ENCODE data around the gene ZNF253. TPM values are rescaled to one million over a fixed set of nuclear protein-coding genes. Genes with fewer than 3 reads are reported as not detected.

The ZNF253 gene
- total RNA-seq (10 to 100 TPM in 5 of 10 donors, 1 to 10 TPM in 5; 4.8 to 13.0 (median 9.2) TPM), polyA plus RNA-seq (1 to 10 TPM; 2.4 to 6.2 TPM)
- long read RNA-seq, donor 1, partial matches to known transcripts = 0 of 6 reads
- long read RNA-seq, donor 1, other reads (novel, unspliced or antisense) = 2 of 6 reads
- long read RNA-seq, donor 2, partial matches to known transcripts = 1 of 4 reads
- long read RNA-seq, donor 2, other reads (novel, unspliced or antisense) = 0 of 4 reads
- long read RNA-seq, donor 3, partial matches to known transcripts = 1 of 5 reads
- long read RNA-seq, donor 3, other reads (novel, unspliced or antisense) = 0 of 5 reads

DNA sequence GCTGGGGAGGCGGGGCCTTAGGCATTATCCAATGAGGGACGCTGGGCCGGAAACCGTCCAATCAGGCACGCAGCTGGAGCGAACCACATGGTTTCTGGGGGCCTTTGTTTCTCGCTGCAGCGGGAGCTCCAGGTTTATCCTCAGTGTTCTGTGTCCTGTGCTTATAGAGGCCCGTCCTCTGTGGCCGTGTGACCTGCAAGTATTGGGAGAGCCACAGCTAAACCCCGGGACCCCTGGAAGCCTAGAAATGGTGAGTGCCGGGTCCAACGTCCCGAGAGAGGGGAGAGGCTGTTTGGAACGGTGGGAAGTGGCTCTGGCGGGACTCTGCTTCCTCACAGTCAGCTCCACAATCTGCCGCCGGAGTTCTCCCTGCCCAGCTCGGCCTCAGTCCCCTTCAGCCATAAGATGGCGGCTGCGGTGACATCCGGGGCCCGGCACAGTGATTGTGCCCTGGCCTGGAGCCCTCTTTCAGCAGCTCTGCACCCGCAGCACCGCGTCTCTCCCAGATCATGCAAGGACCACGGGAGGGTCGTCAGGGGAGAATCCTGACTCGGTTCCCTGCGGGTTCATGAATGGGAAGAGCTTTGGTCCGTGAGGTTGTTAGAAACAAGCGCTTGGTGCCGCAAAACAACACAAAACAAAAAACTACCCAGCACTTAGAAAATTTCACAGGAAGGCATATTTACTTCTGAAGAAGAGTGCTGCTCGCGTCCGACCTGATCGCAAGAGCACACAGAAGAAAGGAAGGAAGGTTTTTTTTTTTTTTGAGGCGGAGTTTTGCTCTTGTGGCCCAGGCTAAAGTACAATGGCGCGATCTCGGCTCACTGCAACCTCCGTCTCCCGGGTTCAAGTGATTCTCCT is at the start of gene ZNF253:
Gene ZNF253, plus strand, starts transcription at position 133 of the 861 bp plus-strand sequence. Its CDS starts 115 bp downstream, at position 248.
- TF ChIP-seq, protein P1, sequence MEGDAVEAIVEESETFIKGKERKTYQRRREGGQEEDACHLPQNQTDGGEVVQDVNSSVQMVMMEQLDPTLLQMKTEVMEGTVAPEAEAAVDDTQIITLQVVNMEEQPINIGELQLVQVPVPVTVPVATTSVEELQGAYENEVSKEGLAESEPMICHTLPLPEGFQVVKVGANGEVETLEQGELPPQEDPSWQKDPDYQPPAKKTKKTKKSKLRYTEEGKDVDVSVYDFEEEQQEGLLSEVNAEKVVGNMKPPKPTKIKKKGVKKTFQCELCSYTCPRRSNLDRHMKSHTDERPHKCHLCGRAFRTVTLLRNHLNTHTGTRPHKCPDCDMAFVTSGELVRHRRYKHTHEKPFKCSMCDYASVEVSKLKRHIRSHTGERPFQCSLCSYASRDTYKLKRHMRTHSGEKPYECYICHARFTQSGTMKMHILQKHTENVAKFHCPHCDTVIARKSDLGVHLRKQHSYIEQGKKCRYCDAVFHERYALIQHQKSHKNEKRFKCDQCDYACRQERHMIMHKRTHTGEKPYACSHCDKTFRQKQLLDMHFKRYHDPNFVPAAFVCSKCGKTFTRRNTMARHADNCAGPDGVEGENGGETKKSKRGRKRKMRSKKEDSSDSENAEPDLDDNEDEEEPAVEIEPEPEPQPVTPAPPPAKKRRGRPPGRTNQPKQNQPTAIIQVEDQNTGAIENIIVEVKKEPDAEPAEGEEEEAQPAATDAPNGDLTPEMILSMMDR (IDR thresholded peaks at IDR 0.05) = no peak
- Histone ChIP-seq H3K36me3 (no peaks in the 10 kb centered on the region), H3K9me3 (peaks cover 0 to 28% (median 0%) of the 10 kb centered on the region in 11 donors), H3K4me3 (peak within 1 kb of the TSS; percentile 58 to 90 (median 72)), H3K27ac (peak within 1 kb of the TSS; percentile 85 to 98 (median 92)), H3K4me1 (peaks cover 0 to 50% (median 32%) of the 10 kb centered on the region in 9 donors), H3K27me3 (peaks cover 0 to 2% (median under 1%) of the 10 kb centered on the region in 7 donors)
- DNase-seq (peak; percentile 96 to 99), ATAC-seq (peak; percentile 99 to 100 (median 99))
- intact Hi-C loops (cut with DNase I) = loop anchor here in 5 of 10 donors (5.0 kb wide), 3 partner anchors 36 to 134 kb away; partner anchors contain the start of genes ZNF93 (in 3 of the 5), ZNF506 (in 2 of the 5) and ZNF14 (in 1 of the 5)
- WGBS, 2 donors = 0 to 1% methylated on average over 43 of the region's 43 CpGs

DNA sequence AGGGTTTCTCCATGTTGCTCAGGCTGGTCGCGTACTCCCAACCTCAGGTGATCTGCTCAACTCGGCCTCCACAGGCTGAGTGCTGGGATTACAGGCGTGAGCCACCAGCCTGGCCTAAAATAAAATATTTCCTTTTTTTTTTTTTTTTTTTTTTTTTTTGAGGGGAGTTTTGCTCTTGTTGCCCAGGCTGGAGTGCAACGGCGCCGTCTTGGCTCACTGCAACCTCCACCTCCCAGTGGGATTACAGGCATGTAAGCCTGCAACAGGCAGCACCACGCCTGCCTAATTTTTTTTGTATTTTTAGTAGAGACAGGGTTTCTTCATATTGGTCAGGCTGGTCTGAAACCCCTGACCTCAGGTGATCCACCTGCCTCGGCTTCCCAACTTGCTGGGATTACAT is 49.0 kb upstream of the ZNF253 start:
- WGBS, 2 donors = 71 to 75% methylated on average over 9 of the region's 9 CpGs
- ATAC-seq = no peak
- intact Hi-C loops (cut with DNase I) = loop anchor here in 1 of 10 donors (10.0 kb wide), 1 partner anchor 152 kb away; the partner anchor contains the start of genes ATP13A1 and ZNF101

DNA sequence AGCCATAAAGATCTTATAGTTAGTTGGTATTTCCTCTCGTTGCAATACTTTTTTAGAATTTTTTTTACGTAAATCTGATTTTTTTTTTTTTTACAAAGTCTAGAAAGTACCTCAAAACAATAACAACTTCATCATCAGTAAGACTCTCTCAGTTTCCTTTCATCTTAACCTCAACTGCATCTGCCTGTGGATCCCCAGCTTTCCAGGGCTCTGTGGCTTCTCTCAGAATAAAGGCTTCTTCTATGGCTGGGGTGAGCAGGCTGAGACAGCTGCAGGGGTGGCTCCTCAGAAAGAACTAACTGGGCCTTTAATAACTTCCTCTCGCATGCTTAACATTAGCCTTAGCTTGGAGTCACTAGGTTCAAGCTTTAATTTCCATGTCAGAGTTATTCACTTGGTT is 48.3 kb upstream of the ZNF253 start:
- intact Hi-C loops (cut with DNase I) = loop anchor here in 1 of 10 donors (10.0 kb wide), 1 partner anchor 153 kb away; the partner anchor contains the start of genes ATP13A1 and ZNF101
- H3K4me1 ChIP-seq = peaks cover 0 to 59% (median 39%) of the 10 kb centered on the region in 9 donors
- no peak overlapping the region for H3K27ac ChIP-seq
- DNase-seq (no peak), ATAC-seq (no peak)
- WGBS, 2 donors = 82 to 87% methylated on average over 3 of the region's 3 CpGs
- peaks cover 0 to 54% (median 9%) of the 10 kb centered on the region in 9 donors for H3K36me3 ChIP-seq
- no peaks in the 10 kb centered on the region for H3K27me3 ChIP-seq
- no peak overlapping the region for H3K4me3 ChIP-seq
- TF ChIP-seq, protein P1 (IDR thresholded peaks at IDR 0.05) = no peak
- peaks cover 0 to 69% (median 0%) of the 10 kb centered on the region in 11 donors for H3K9me3 ChIP-seq

More for the DNA sequence above, 49.0 kb upstream of the ZNF253 start:
- peak overlapping the region in 1 of 10 donors; percentile 19 for H3K27ac ChIP-seq
- no peak overlapping the region for H3K4me3 ChIP-seq
- peaks cover 0 to 76% (median 0%) of the 10 kb centered on the region in 11 donors for H3K9me3 ChIP-seq
- DNase-seq = peak in 1 of 2 donors; percentile 49
- H3K4me1 ChIP-seq = peaks cover 0 to 61% (median 40%) of the 10 kb centered on the region in 9 donors
- peaks cover 0 to 54% (median 9%) of the 10 kb centered on the region in 9 donors for H3K36me3 ChIP-seq
- no peaks in the 10 kb centered on the region for H3K27me3 ChIP-seq
- TF ChIP-seq, protein P1 (IDR thresholded peaks at IDR 0.05) = no peak

Measured in heart right ventricle (tissue), 16 donors.